Placental pericyte (primary cell): ENCODE results near the gene ZNF605. TPM values are rescaled to one million over a fixed set of nuclear protein-coding genes. Genes with fewer than 3 reads are reported as not detected.

Experiments used
- small RNA-seq: library from RNA; depleted of rRNA; stranded (forward); fragments of <200 nt; gene quantifications from one replicate; pipeline ENCODE3, GENCODE V24; 2012; ENCODE audit warnings: low replicate concordance
- total RNA-seq: library from RNA; depleted of rRNA; stranded (reverse); fragments of >200 nt; gene quantifications from 2 replicates; pipeline ENCODE4 v1.2.3, GENCODE V29; 2012

Gene ZNF605
- total RNA-seq = 10.1 and 10.7 TPM in 2 replicates

GRCh38 chr12:132956011-132956788 is at the start of gene ZNF605:
TSS of gene ZNF605 (minus strand) at chr12:132956306. CDS start at chr12:132945635, 10,671 bp downstream.

DNA sequence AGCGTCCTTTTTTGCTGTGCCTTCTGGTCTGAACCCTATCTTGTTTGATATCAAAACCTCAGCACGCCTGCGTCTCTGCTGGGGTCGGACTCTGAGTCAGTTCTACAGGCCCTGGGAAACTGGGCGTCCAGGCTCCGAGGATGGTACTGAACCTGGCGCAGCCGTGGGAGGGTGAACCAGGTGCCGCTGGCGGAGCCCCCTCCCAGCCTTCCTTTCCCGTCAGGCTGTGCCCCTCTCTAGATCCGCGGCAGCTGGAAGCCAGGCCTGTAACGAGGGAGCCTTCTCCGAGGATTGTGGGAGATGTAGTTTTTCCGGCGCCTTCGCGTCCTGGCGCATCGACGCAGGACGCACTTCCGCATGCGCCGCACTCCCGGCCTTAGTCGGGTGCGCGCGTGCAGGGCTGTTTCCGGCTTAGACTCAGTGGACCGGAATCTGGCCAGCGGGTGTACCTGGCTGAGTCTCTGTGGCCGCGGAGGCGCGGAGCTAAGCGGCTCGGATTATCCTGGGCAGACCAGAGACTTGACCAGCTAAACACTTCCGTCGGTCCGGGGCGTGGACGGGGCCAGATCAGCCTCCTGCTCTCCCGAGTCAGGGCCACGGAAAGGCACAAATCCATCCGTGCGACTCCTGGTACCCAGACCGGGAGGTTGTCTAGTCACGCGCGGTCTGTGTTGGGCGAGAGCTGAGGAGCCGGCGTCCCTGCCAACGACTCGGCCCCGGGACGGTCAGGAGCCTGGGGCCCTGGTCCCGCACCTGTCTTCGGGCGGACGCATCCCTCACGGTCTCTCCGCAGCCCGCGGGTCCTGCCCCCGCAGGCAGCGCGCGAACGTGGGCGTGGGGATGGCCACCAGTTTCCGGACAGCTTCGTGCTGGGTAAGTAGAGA is 30.1 kb upstream of the ZNF605 start, which contains the start of gene ZNF26:
Gene ZNF26 (plus strand): TSS at position 367 of the 884 bp plus-strand sequence. CDS start 474 bp downstream, at position 841.

DNA sequence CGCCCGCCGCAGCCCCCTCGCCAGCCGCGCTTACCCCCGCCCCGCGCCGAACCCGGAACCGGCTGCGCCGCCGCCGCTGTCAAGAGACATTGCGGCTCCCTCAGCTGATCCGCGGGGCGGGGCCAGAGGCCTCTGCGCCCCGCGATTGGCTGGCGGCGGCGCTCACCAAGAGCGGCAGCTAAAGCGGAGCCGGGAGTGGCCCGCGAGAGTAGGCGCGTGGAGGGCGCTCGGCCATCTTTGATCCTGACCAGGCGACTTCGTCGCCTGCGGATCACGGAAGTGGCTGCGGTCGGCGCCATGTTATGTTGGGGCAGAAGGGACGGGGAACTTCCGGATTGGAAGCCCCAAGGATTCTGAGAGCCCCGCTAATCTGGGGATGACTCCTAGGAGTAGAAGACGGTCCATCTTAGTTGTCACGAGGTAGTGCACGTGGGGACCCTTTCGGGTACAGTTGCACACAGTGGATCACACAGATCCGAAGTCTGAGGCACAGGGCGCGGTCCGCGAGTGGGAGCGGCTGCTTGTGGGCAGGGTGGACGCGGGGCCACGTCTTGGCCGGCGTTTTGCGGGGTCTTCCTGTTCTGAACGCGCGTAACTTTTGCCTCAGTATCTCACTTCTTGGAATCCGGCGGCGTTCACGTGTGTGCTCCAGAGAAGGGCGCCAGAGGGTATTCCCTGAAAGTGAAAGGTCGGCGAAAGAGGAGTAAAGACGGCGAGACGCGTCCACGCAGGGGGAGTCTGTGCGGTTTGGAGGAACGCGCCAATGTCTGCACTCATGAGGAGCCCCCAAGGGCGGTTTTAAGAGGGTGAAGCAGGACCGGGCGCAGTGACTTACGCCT is 68.4 kb downstream of the ZNF605 start, which contains the start of gene CHFR:
Gene CHFR (minus strand): TSS at position 93 of the 839 bp plus-strand sequence. CDS start 277 bp downstream, outside the sequence.

Small RNAs within 50 kb of the gene (small RNA-seq; reads per million reads assigned to genes)
- gene RNU4ATAC12P = not detected

Other genes with a start within 250 kb of the ZNF605 start
- 23.9 and 73.7 TPM in 2 replicates for gene PGAM5, start 245.5 kb downstream of the ZNF605 start, total RNA-seq
- 114 and 154 TPM in 2 replicates for gene ANKLE2, start 194.5 kb downstream of the ZNF605 start, total RNA-seq
- gene GOLGA3, start 127.4 kb downstream of the ZNF605 start, total RNA-seq = 155 and 184 TPM in 2 replicates
- gene CHFR, start 68.7 kb downstream of the ZNF605 start, total RNA-seq = 48.8 and 52.1 TPM in 2 replicates
- gene ZNF26, start 30.1 kb upstream of the ZNF605 start, total RNA-seq = 18.2 and 28.6 TPM in 2 replicates
- 14.0 and 23.9 TPM in 2 replicates for gene ZNF84, start 81.2 kb upstream of the ZNF605 start, total RNA-seq
- gene ZNF140, start 124.6 kb upstream of the ZNF605 start, total RNA-seq = 14.2 and 17.2 TPM in 2 replicates
- 0.44 and 0.86 TPM in 2 replicates for gene ZNF891, start 174.0 kb upstream of the ZNF605 start, total RNA-seq
- 3.9 and 5.9 TPM in 2 replicates for gene ZNF10, start 174.3 kb upstream of the ZNF605 start, total RNA-seq
- 22.3 and 27.5 TPM in 2 replicates for gene ZNF268, start 225.2 kb upstream of the ZNF605 start, total RNA-seq